ENCODE results near the gene ELFN2.

The ELFN2 gene

GRCh38 chr22:37439347-37439746 lies 12.1 kb upstream of the ELFN2 start:
- no peak for TF ChIP-seq POLR2AphosphoS5 (IDR thresholded peaks at IDR 0.05; ENCODE audit: low read depth, low read length)
- no peak for TF ChIP-seq REST (IDR thresholded peaks at IDR 0.05; ENCODE audit: insufficient read depth in 1 of 2, low read depth in 2 of 2, low read length in 2 of 2)
- TF ChIP-seq FOXP2 (optimal IDR thresholded peaks at IDR 0.05; ENCODE audit: borderline replicate concordance, extremely low read depth, extremely low read length, insufficient read depth), result no peak
- no peak for TF ChIP-seq TAF1 (IDR thresholded peaks at IDR 0.05; ENCODE audit: borderline replicate concordance, insufficient read depth, low read length)
- TF ChIP-seq SIN3A (IDR thresholded peaks at IDR 0.05; ENCODE audit: borderline replicate concordance, insufficient read depth, low read length), result no peak

GRCh38 chr22:37435970-37436603 lies 8.8 kb upstream of the ELFN2 start:
- no peak for TF ChIP-seq FOXP2 (optimal IDR thresholded peaks at IDR 0.05; ENCODE audit: borderline replicate concordance, extremely low read depth, extremely low read length, insufficient read depth)
- no peak for TF ChIP-seq REST (IDR thresholded peaks at IDR 0.05; ENCODE audit: insufficient read depth in 1 of 2, low read depth in 2 of 2, low read length in 2 of 2)
- TF ChIP-seq POLR2AphosphoS5 (IDR thresholded peaks at IDR 0.05; ENCODE audit: low read depth, low read length), result no peak
- no peak for TF ChIP-seq SIN3A (IDR thresholded peaks at IDR 0.05; ENCODE audit: borderline replicate concordance, insufficient read depth, low read length)
- no peak for TF ChIP-seq TAF1 (IDR thresholded peaks at IDR 0.05; ENCODE audit: borderline replicate concordance, insufficient read depth, low read length)

- no peak for TF ChIP-seq FOXP2 (optimal IDR thresholded peaks at IDR 0.05; ENCODE audit: borderline replicate concordance, extremely low read depth, extremely low read length, insufficient read depth)
- no peak for TF ChIP-seq POLR2AphosphoS5 (IDR thresholded peaks at IDR 0.05; ENCODE audit: low read depth, low read length)
- no peak for TF ChIP-seq REST (IDR thresholded peaks at IDR 0.05; ENCODE audit: insufficient read depth in 1 of 2, low read depth in 2 of 2, low read length in 2 of 2)
- TF ChIP-seq TAF1 (IDR thresholded peaks at IDR 0.05; ENCODE audit: borderline replicate concordance, insufficient read depth, low read length), result no peak
- no peak for TF ChIP-seq SIN3A (IDR thresholded peaks at IDR 0.05; ENCODE audit: borderline replicate concordance, insufficient read depth, low read length)
These were observed 6.5 kb upstream of the ELFN2 start for GRCh38 chr22:37433786-37434185.

GRCh38 chr22:37432708-37433054 lies 5.4 kb upstream of the ELFN2 start:
- TF ChIP-seq FOXP2 (optimal IDR thresholded peaks at IDR 0.05; ENCODE audit: borderline replicate concordance, extremely low read depth, extremely low read length, insufficient read depth), result no peak
- TF ChIP-seq REST (IDR thresholded peaks at IDR 0.05; ENCODE audit: insufficient read depth in 1 of 2, low read depth in 2 of 2, low read length in 2 of 2), result no peak
- TF ChIP-seq SIN3A (IDR thresholded peaks at IDR 0.05; ENCODE audit: borderline replicate concordance, insufficient read depth, low read length), result no peak
- no peak for TF ChIP-seq POLR2AphosphoS5 (IDR thresholded peaks at IDR 0.05; ENCODE audit: low read depth, low read length)
- TF ChIP-seq TAF1 (IDR thresholded peaks at IDR 0.05; ENCODE audit: borderline replicate concordance, insufficient read depth, low read length), result no peak

All from PFSK-1 (cell line).